GM12878 (cell line): ENCODE data around the gene TTR. TPM values are rescaled to one million over a fixed set of nuclear protein-coding genes. Genes with fewer than 3 reads are reported as not detected.

ENCODE experiments used
- ATAC-seq: fragments of 200-7000 bp; cut with Tn5 transposase; 3 replicates; pipeline ENCODE4 v1.9.1; 2020; ENCODE audit warnings: mild to moderate bottlenecking, moderate library complexity
- BruUV-seq: library from RNA; stranded (reverse); fragments of 400-500 nt; replicated peaks from 2 replicates; lab custom pipeline; 2021; lab: Mats Ljungman, UMichigan
- CTCF ChIA-PET: fragments of 300-600 bp; sonication (Branson Sonifier 250); formaldehyde crosslinking; extraction: SDS; loops from one replicate; lab custom pipeline; 2021; ENCODE audit warnings: inconsistent platforms; lab: Yijun Ruan, JAX
- POLR2A ChIA-PET: fragments of 350-600 bp; formaldehyde crosslinking; extraction: SDS; loops from one replicate; lab custom pipeline; 2021; ENCODE audit warnings: inconsistent platforms; lab: Charles Lee
- RAD21 ChIA-PET: fragments of 300-600 bp; sonication (Branson Sonifier 250); formaldehyde crosslinking; loops from one replicate; lab custom pipeline; 2023; ENCODE audit warnings: antibody characterized with exemption; ENCODE audit not compliant: unreplicated experiment; lab: Charles Lee
- SMC1A ChIA-PET: fragments of 300-600 bp; sonication (Branson Sonifier 250); formaldehyde crosslinking; loops from one replicate; lab custom pipeline; 2023; ENCODE audit not compliant: unreplicated experiment, uncharacterized antibody; lab: Charles Lee
- DNase-seq: peaks from one replicate; pipeline ENCODE4 v3.0.0-alpha.2; 2011; ENCODE audit warnings: low read depth, low spot score
- FAIRE-seq: peaks from 3 replicates; lab custom pipeline; 2011; peaks lifted over from hg19 to GRCh38; lab: Jason Lieb, UNC
- H2AFZ ChIP-seq: 2 replicates; pipeline ENCODE4 v1.6.0; 2011; ENCODE audit warnings: low read depth, low read length, control low read depth; ENCODE audit not compliant: control insufficient read depth
- H3K27ac ChIP-seq: 2 replicates; pipeline ENCODE4 v1.5.1; 2011; ENCODE audit warnings: control low read depth; ENCODE audit not compliant: control insufficient read depth, insufficient read depth
- H3K27me3 ChIP-seq, 2 experiments: replicated peaks in 1 of 2; 2 replicates each; pipeline versions ENCODE4 v1.6.0 to v1.6.1; 2011; ENCODE audit warnings: low read length in 1 of 2; ENCODE audit not compliant: control insufficient read depth in 2 of 2, insufficient read depth in 2 of 2
- H3K36me3 ChIP-seq, 2 experiments: 2 replicates each; pipeline ENCODE4 v1.5.1; 2011; ENCODE audit warnings: low read length in 1 of 2; ENCODE audit not compliant: control insufficient read depth in 2 of 2, insufficient read depth in 2 of 2
- H3K4me1 ChIP-seq: 2 replicates; pipeline ENCODE4 v1.6.1; 2011; ENCODE audit warnings: mild to moderate bottlenecking, low read length, moderate library complexity, mixed read lengths; ENCODE audit not compliant: control insufficient read depth, insufficient read depth
- H3K4me2 ChIP-seq: 2 replicates; pipeline ENCODE4 v1.6.0; 2011; ENCODE audit warnings: control low read depth; ENCODE audit not compliant: control insufficient read depth, insufficient read depth
- H3K4me3 ChIP-seq: fragments of 200-600 bp; sonication (generic); 2 replicates; pipeline ENCODE4 v1.5.1; 2016
- H3K79me2 ChIP-seq: 2 replicates; pipeline ENCODE4 v1.6.0; 2011; ENCODE audit warnings: low read length; ENCODE audit not compliant: control insufficient read depth, insufficient read depth
- H3K9ac ChIP-seq: 2 replicates; pipeline ENCODE4 v1.8.0; 2011; ENCODE audit warnings: low read length, control low read depth, mixed read lengths; ENCODE audit not compliant: control insufficient read depth, insufficient read depth
- H3K9me3 ChIP-seq: replicated peaks from 3 replicates; pipeline ENCODE4 v1.5.1; 2011; ENCODE audit warnings: mild to moderate bottlenecking, low read length; ENCODE audit not compliant: control insufficient read depth, insufficient read depth
- H4K20me1 ChIP-seq: 2 replicates; pipeline ENCODE4 v1.6.0; 2011; ENCODE audit not compliant: control insufficient read depth, insufficient read depth
- BMI1 ChIP-seq: fragments of 450-650 bp; IDR thresholded peaks from 2 replicates; pipeline ENCODE4 v1.6.1; 2016; ENCODE audit warnings: mild to moderate bottlenecking, moderate library complexity, borderline replicate concordance
- E2F4 ChIP-seq: IDR thresholded peaks from 2 replicates; pipeline ENCODE4 v1.6.1; 2012; ENCODE audit warnings: low read depth, low read length, improper control_type of control experiment
- GABPA ChIP-seq: IDR thresholded peaks from 2 replicates; pipeline ENCODE4 v1.6.1; 2014; ENCODE audit warnings: antibody characterized with exemption, low read depth, mild to moderate bottlenecking, inconsistent platforms
- MYC ChIP-seq: IDR thresholded peaks from 2 replicates; pipeline ENCODE4 v1.6.1; 2011; ENCODE audit warnings: mild to moderate bottlenecking, low read length, moderate library complexity, inconsistent platforms; ENCODE audit not compliant: insufficient read depth, insufficient replicate concordance, insufficient read length, severe bottlenecking
- NBN ChIP-seq: fragments of 450-650 bp; IDR thresholded peaks from 2 replicates; pipeline ENCODE4 v1.6.1; 2016
- NKRF ChIP-seq: fragments of 450-650 bp; conservative IDR thresholded peaks from 2 replicates; pipeline ENCODE4 v1.6.1; 2017; ENCODE audit warnings: mild to moderate bottlenecking, moderate library complexity
- PBX3 ChIP-seq: IDR thresholded peaks from 2 replicates; pipeline ENCODE4 v1.6.1; 2011; ENCODE audit warnings: mild to moderate bottlenecking, low read depth, low read length, moderate library complexity; ENCODE audit not compliant: insufficient replicate concordance
- PKNOX1 ChIP-seq: fragments of 450-650 bp; IDR thresholded peaks from 2 replicates; pipeline ENCODE4 v1.6.1; 2016; ENCODE audit warnings: mild to moderate bottlenecking
- SRF ChIP-seq, 2 experiments: IDR thresholded peaks; 2 replicates each; pipeline ENCODE4 v1.6.1; 2011; ENCODE audit warnings: low read depth in 2 of 2, low read length in 2 of 2, mild to moderate bottlenecking in 1 of 2, moderate library complexity in 1 of 2
- WGBS: methylation state at CpG from one replicate; pipeline ENCODE4 v1.1.6; 2016; ENCODE audit warnings: low lambda C conversion rate; ENCODE audit not compliant: insufficient replicate concordance, insufficient coverage; ENCODE audit errors: missing lambda C conversion rate; 5-methylcytosine and 5-hydroxymethylcytosine counted together
- in situ Hi-C: fragments of 300-500 bp; cut with MboI; formaldehyde crosslinking; loops from 9 replicates; pipeline ENCODE4 v1.14.3; 2018; ENCODE audit warnings: mixed read lengths
- intact Hi-C: fragments of 100-400 bp; cut with micrococcal nuclease; formaldehyde crosslinking; loops from one replicate; pipeline ENCODE4 v1.14.2; 2022; ENCODE audit not compliant: unreplicated experiment
- polyA plus RNA-seq, 11 experiments: library from polyadenylated mRNA; depleted of rRNA in 4 of 11; unstranded in 6 of 11; stranded (reverse) in 5 of 11; fragments of >200 nt; fragmentation: Nextera tagmentation in 4 of 11; fragmentation: Illumina TruSeq in 1 of 11; extraction: Ambion mirVana in 4 of 11; extraction: Trizol in 1 of 11; gene quantifications; 1 replicate in 1 of 11; 2 replicates in 10 of 11; pipeline versions ENCODE4 v1.2.1 to v1.2.3, GENCODE V29; 2011 to 2016; ENCODE audit warnings: inconsistent platforms in 2 of 11, missing spikeins in 2 of 11, low read depth in 1 of 11
- total RNA-seq, 4 experiments: library from RNA; depleted of rRNA in 3 of 4; stranded (reverse); fragments of >200 nt in 3 of 4; fragmentation: Illumina TruSeq in 1 of 4; extraction: Trizol in 1 of 4; gene quantifications; 2 replicates each; pipeline versions ENCODE4 v1.2.1 to v1.2.3, GENCODE V29; 2013 to 2021

Gene TTR
- total and polyA plus RNA-seq, 10 of the 15 experiments (the other 5 are each of a cell fraction or from before 2014, with no cell fraction given) = 0.05 to 1.2 TPM; not detected in 8

GRCh38 chr18:31549416-31549815 lies 42.3 kb upstream of the TTR start:
- Histone ChIP-seq H3K4me1 (no peaks in the 10 kb centered on the region), H4K20me1 (no peaks in the 10 kb centered on the region)
- TF ChIP-seq SRF (IDR thresholded peaks at IDR 0.05; ENCODE audit: low read depth in 2 of 2, low read length in 2 of 2) (peak in 1 of 2 experiments; percentile 60; a peak in 1 of 4 replicates), GABPA (no peak), PKNOX1 (peak; percentile 78), PBX3 (peak; percentile 11), E2F4 (no peak), NBN (no peak), NKRF (no peak), MYC (no peak), BMI1 (no peak)
- TF ChIP-seq, all 136 proteins: peak for 3
- Histone ChIP-seq H3K27me3 (no peaks in the 10 kb centered on the region), H3K36me3 (peaks cover 1 to 9% of the 10 kb centered on the region in 2 experiments; a peak in 3 of 4 replicates), H3K79me2 (no peaks in the 10 kb centered on the region), H2AFZ (no peak overlapping the region), H3K9ac (no peak overlapping the region), H3K4me2 (no peak overlapping the region), H3K9me3 (no peaks in the 10 kb centered on the region), H3K4me3 (no peak overlapping the region), H3K27ac (no peak overlapping the region)
- intact Hi-C loops = no loop called here
- POLR2A ChIA-PET = no interaction called here
- CTCF ChIA-PET = interaction anchor here (0.6 to 4.3 kb wide), 11 partner anchors 11 to 587 kb away, joined by 3 to 22 read pairs (median 3); partner anchors contain the start of gene B4GALT6
- no peak for DNase-seq
- FAIRE-seq = no peak
- peak; percentile 51 for ATAC-seq
- in situ Hi-C loops = no loop called here
- 76% methylated on average over 4 of the region's 4 CpGs for WGBS
- RAD21 ChIA-PET = interaction anchor here (0.6 to 1.6 kb wide), 7 partner anchors 12 to 216 kb away, joined by 3 to 5 read pairs (median 3); no protein-coding TSS in a partner anchor
- SMC1A ChIA-PET = interaction anchor here (0.7 to 2.7 kb wide), 13 partner anchors 11 to 1634 kb away, joined by 3 to 18 read pairs (median 3); no protein-coding TSS in a partner anchor
- no TSS peak for BruUV-seq
